ENCODE measurements around the gene DGKD.

DNA sequence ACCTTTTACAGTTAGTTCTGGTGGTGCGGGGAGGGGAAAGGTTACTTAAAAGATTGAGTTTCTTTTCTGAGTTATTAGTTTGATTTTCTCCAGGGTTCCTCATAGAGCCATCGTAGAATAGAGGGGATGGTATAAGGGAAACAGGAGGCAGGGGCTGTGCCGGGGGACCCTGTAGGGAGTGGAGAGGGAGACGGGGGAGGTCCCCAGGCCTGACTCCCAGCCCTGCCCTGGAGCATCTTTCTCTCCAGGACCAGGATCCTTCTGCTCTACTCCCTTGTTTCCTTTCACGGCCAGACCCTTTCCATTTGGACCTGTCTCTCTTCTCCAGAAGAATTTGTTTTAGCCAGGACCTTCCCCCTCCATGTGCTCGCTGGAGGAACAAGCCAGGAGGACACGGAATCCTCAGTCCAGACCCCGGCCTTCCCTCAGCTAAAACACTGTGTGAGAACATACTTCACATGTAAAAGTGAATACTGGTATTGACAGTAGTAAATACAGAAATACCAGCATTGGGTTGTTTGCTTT lies 35.4 kb downstream of the DGKD start:
- TF ChIP-seq CTCF (IDR thresholded peaks at IDR 0.05) (no peak), POLR2A (IDR thresholded peaks at IDR 0.05) (no peak)
